Measurements from ENCODE around the gene NFAT5. TPM values are rescaled to one million over a fixed set of nuclear protein-coding genes. Genes with fewer than 3 reads are reported as not detected.

NFAT5 gene
- total RNA-seq, 1 experiment from 2014 or later, result 21.0 TPM

- H3K27me3 ChIP-seq (ENCODE audit: insufficient read depth, low read length), result no peaks in the 10 kb centered on the region
- TF ChIP-seq CTCF (conservative IDR thresholded peaks at IDR 0.05), result no peak
- no peak overlapping the region for H2BK120ac ChIP-seq (ENCODE audit: low read depth, low read length, poor library complexity, severe bottlenecking)
- no peaks in the 10 kb centered on the region for H3K9me3 ChIP-seq (ENCODE audit: control insufficient read depth, low read depth, low read length)
- DNase-seq, result no peak
- peak overlapping the region in 1 of 3 experiments; percentile 21; a peak in 1 of 7 replicates for H3K27ac Mint-ChIP-seq
- H2AK5ac ChIP-seq (ENCODE audit: insufficient read length, low read length), result no peak overlapping the region
- no peak overlapping the region for H3K14ac ChIP-seq (ENCODE audit: insufficient read depth, low read length)
- H3K4me3 Mint-ChIP-seq, result no peak overlapping the region
- no peaks in the 10 kb centered on the region for H3K27me3 Mint-ChIP-seq (ENCODE audit: low read depth)
- no peak overlapping the region for H4K91ac ChIP-seq (ENCODE audit: insufficient read length, low read depth, low read length)
- H3K4me2 ChIP-seq (ENCODE audit: insufficient read depth, insufficient read length, low read length), result no peak overlapping the region
- H3K9me3 Mint-ChIP-seq, result no peaks in the 10 kb centered on the region
- H3K4me1 Mint-ChIP-seq, result no peaks in the 10 kb centered on the region
- H3K4me1 ChIP-seq (ENCODE audit: insufficient read depth, low read length), result no peaks in the 10 kb centered on the region
- no peaks in the 10 kb centered on the region for H3K79me2 ChIP-seq (ENCODE audit: insufficient read depth, low read length)
- no peak overlapping the region for H3K27ac ChIP-seq (ENCODE audit: insufficient read length, low read depth, low read length)
- H2BK15ac ChIP-seq (ENCODE audit: low read depth, low read length), result no peak overlapping the region
- H3K9ac ChIP-seq (ENCODE audit: extremely low read depth, insufficient read length, low read length), result no peak overlapping the region
- no peak overlapping the region for H2BK5ac ChIP-seq (ENCODE audit: insufficient read length, low read length)
- no peak overlapping the region for H3K23ac ChIP-seq (ENCODE audit: insufficient read length, low read depth, low read length)
- no peak overlapping the region for H3K4ac ChIP-seq (ENCODE audit: low read depth, low read length)
- no peak overlapping the region for H3K56ac ChIP-seq (ENCODE audit: insufficient read length, low read depth, low read length)
- no peaks in the 10 kb centered on the region for H3K23me2 ChIP-seq (ENCODE audit: insufficient read length, low read depth, low read length, poor library complexity, severe bottlenecking)
- no peaks in the 10 kb centered on the region for H3K79me1 ChIP-seq (ENCODE audit: insufficient read depth, low read depth, low read length, poor library complexity, severe bottlenecking)
- no peaks in the 10 kb centered on the region for H4K20me1 ChIP-seq (ENCODE audit: control insufficient read depth, insufficient read depth, insufficient read length)
- no peak overlapping the region for H2BK20ac ChIP-seq (ENCODE audit: low read depth, low read length, poor library complexity, severe bottlenecking)
- no peak overlapping the region for H3K18ac ChIP-seq (ENCODE audit: insufficient read length, low read depth, low read length)
- H2BK12ac ChIP-seq (ENCODE audit: insufficient read length, low read depth, low read length), result no peak overlapping the region
- no peak overlapping the region for H4K5ac ChIP-seq (ENCODE audit: insufficient read length, low read depth, low read length)
- H3T11ph ChIP-seq (ENCODE audit: low read length), result no peak overlapping the region
- H4K8ac ChIP-seq (replicated peaks; ENCODE audit: insufficient read length, low read depth, low read length), result no peak overlapping the region
- no CpG with 5 or more reads among the region's 2 CpGs for WGBS (ENCODE audit: extremely low coverage, insufficient read length, low lambda C conversion rate)
- H2AFZ ChIP-seq (ENCODE audit: low read length), result no peak overlapping the region
- peaks cover 0 to 2% (median 0%) of the 10 kb centered on the region in 3 experiments; a peak in 3 of 7 replicates for H3K36me3 Mint-ChIP-seq (ENCODE audit: insufficient read depth in 1 of 3, low read depth in 3 of 3)
Measured at GRCh38 chr16:69703638-69704037, 137.9 kb downstream of the NFAT5 start.

Measured in H9 (cell line).